NCI-H2227 (cell line): ENCODE measurements around the gene NAP1L2.
"Not testable (repeated sequence)": the region's sequence is repeated elsewhere in the genome, so short reads cannot be mapped to it uniquely, and the experiment has no call there.

Experiments used
- DNase-seq: peaks from one replicate; lab custom pipeline; 2025; ENCODE audit not compliant: unreplicated experiment; lab: John Stamatoyannopoulos, UW

Gene NAP1L2

GRCh38 chrX:73214426-73215094, at the start of gene NAP1L2:
TSS of gene NAP1L2 (minus strand) at chrX:73214851. CDS start at chrX:73214492, 359 bp downstream.
- peak; percentile 42 for DNase-seq

GRCh38 chrX:73262991-73263390, 48.3 kb upstream of the NAP1L2 start:
- DNase-seq = peak; percentile 1

- no peak for DNase-seq
These were observed 24.6 kb upstream of the NAP1L2 start for GRCh38 chrX:73239242-73239641.

- no peak for DNase-seq
These were observed 3.0 kb upstream of the NAP1L2 start for GRCh38 chrX:73217621-73218020.

GRCh38 chrX:73215246-73215645, 595 bp upstream of the NAP1L2 start:
- DNase-seq = no peak

GRCh38 chrX:73213734-73214425, 771 bp downstream of the NAP1L2 start:
- DNase-seq = no peak

- no peak for DNase-seq
These were observed 8.3 kb downstream of the NAP1L2 start for GRCh38 chrX:73206366-73206765.

- no peak for DNase-seq
These were observed 32.0 kb downstream of the NAP1L2 start for GRCh38 chrX:73182502-73183114.

- not testable (repeated sequence) for DNase-seq
These were observed 45.7 kb downstream of the NAP1L2 start for GRCh38 chrX:73168945-73169344.
